NCI-H2081 (cell line): ENCODE measurements around the gene C1QL3.

Source experiments
- DNase-seq, 2 experiments: peaks; one replicate each; lab custom pipeline; 2025; lab: John Stamatoyannopoulos, UW

The C1QL3 gene

GRCh38 chr10:16493884-16494536 lies 27.7 kb downstream of the C1QL3 start:
- DNase-seq, result no peak

- peak; percentile 27 to 72 for DNase-seq
Measured at GRCh38 chr10:16491933-16492332, 29.7 kb downstream of the C1QL3 start.

GRCh38 chr10:16490511-16490910 lies 31.2 kb downstream of the C1QL3 start:
- no peak for DNase-seq

GRCh38 chr10:16483241-16483917 lies 38.3 kb downstream of the C1QL3 start:
- no peak for DNase-seq

GRCh38 chr10:16481052-16481728 lies 40.5 kb downstream of the C1QL3 start:
- DNase-seq, result no peak

- DNase-seq, result no peak
Measured at GRCh38 chr10:16478801-16479200, 42.9 kb downstream of the C1QL3 start.

GRCh38 chr10:16477757-16478156 lies 43.9 kb downstream of the C1QL3 start:
- no peak for DNase-seq

- DNase-seq, result no peak
Measured at GRCh38 chr10:16472828-16473227, 48.9 kb downstream of the C1QL3 start.

GRCh38 chr10:16470747-16471146 lies 50.9 kb downstream of the C1QL3 start:
- no peak for DNase-seq

- no peak for DNase-seq
Measured at GRCh38 chr10:16466001-16466400, 55.7 kb downstream of the C1QL3 start.
